Thymus (tissue), 11 donors: ENCODE data around the gene FMN2. TPM values are rescaled to one million over a fixed set of nuclear protein-coding genes. Genes with fewer than 3 reads are reported as not detected.

Experiments used
- DNase-seq, 9 donors: peaks; one replicate each; pipeline ENCODE4 v3.0.0-alpha.2; 2013; ENCODE audit warnings: low spot score in 9 of 9, low read depth in 6 of 9, missing footprints in 1 of 9
- H3K27ac ChIP-seq, 2 donors: one replicate each; pipeline ENCODE4 v1.5.1; 2013; ENCODE audit warnings: control low read depth in 1 of 2, low read depth in 1 of 2, low read length in 1 of 2, mild to moderate bottlenecking in 1 of 2, moderate library complexity in 1 of 2
- H3K27me3 ChIP-seq, 2 donors: one replicate each; pipeline ENCODE4 v1.5.1; 2013; ENCODE audit warnings: low read length in 1 of 2; ENCODE audit not compliant: control insufficient read depth in 2 of 2, insufficient read depth in 1 of 2
- H3K36me3 ChIP-seq, 2 donors: one replicate each; pipeline ENCODE4 v1.5.1; 2013; ENCODE audit warnings: low read length in 1 of 2, mild to moderate bottlenecking in 1 of 2, moderate library complexity in 1 of 2; ENCODE audit not compliant: control insufficient read depth in 2 of 2, insufficient read depth in 2 of 2
- H3K4me1 ChIP-seq, 2 donors: one replicate each; pipeline ENCODE4 v1.5.1; 2013; ENCODE audit warnings: low read length in 2 of 2; ENCODE audit not compliant: control insufficient read depth in 2 of 2, insufficient read depth in 2 of 2
- H3K4me3 ChIP-seq, 2 donors: one replicate each; pipeline ENCODE4 v1.5.1; 2013; ENCODE audit warnings: low read length in 2 of 2, control low read depth in 1 of 2, mild to moderate bottlenecking in 1 of 2
- H3K9me3 ChIP-seq, 2 donors: one replicate each; pipeline ENCODE4 v1.5.1; 2013; ENCODE audit warnings: low read length in 1 of 2, mild to moderate bottlenecking in 1 of 2; ENCODE audit not compliant: control insufficient read depth in 2 of 2, insufficient read depth in 1 of 2
- WGBS: extraction: QIAGEN DNeasy Blood & Tissue Kit; methylation state at CpG from one replicate; pipeline ENCODE4 v1.1.7; 2013; 5-methylcytosine and 5-hydroxymethylcytosine counted together
- polyA plus RNA-seq: library from polyadenylated mRNA; stranded (reverse); fragments of 200-250 nt; gene quantifications from one replicate; pipeline ENCODE4 v1.2.3, GENCODE V29; 2013
- total RNA-seq: library from RNA; stranded (reverse); fragments of 120-200 nt; gene quantifications from one replicate; pipeline ENCODE4 v1.2.4, GENCODE V29; 2013
- donor health status: healthy.

FMN2 gene
- total and polyA plus RNA-seq, 2 donors, result 0.14 to 0.24 TPM

GRCh38 chr1:240338837-240339236 lies 247.2 kb downstream of the FMN2 start:
- Histone ChIP-seq H3K27me3 (no peaks in the 10 kb centered on the region), H3K4me1 (no peaks in the 10 kb centered on the region), H3K27ac (no peak overlapping the region), H3K9me3 (no peaks in the 10 kb centered on the region), H3K36me3 (no peaks in the 10 kb centered on the region), H3K4me3 (no peak overlapping the region)
- 95% methylated on average over 9 of the region's 9 CpGs for WGBS
- no peak for DNase-seq

- Histone ChIP-seq H3K27me3 (no peaks in the 10 kb centered on the region), H3K4me3 (no peak overlapping the region), H3K27ac (no peak overlapping the region), H3K4me1 (no peaks in the 10 kb centered on the region), H3K36me3 (no peaks in the 10 kb centered on the region), H3K9me3 (no peaks in the 10 kb centered on the region)
- no peak for DNase-seq
- 88% methylated on average over 6 of the region's 6 CpGs for WGBS
Observed at GRCh38 chr1:240341365-240342250, 249.9 kb downstream of the FMN2 start.

- H3K4me1 ChIP-seq, result no peaks in the 10 kb centered on the region
- H3K27ac ChIP-seq, result no peak overlapping the region
- DNase-seq, result no peak
- 91% methylated on average over 3 of the region's 3 CpGs for WGBS
- H3K9me3 ChIP-seq, result no peaks in the 10 kb centered on the region
- no peak overlapping the region for H3K4me3 ChIP-seq
- H3K27me3 ChIP-seq, result no peaks in the 10 kb centered on the region
- H3K36me3 ChIP-seq, result no peaks in the 10 kb centered on the region
Observed at GRCh38 chr1:240342251-240342625, 250.6 kb downstream of the FMN2 start.

GRCh38 chr1:240343045-240343444 lies 251.4 kb downstream of the FMN2 start:
- Histone ChIP-seq H3K4me1 (no peaks in the 10 kb centered on the region), H3K27ac (no peak overlapping the region), H3K36me3 (no peaks in the 10 kb centered on the region), H3K27me3 (no peaks in the 10 kb centered on the region), H3K4me3 (no peak overlapping the region), H3K9me3 (no peaks in the 10 kb centered on the region)
- 68% methylated on average over 2 of the region's 2 CpGs for WGBS
- DNase-seq, result no peak

- Histone ChIP-seq H3K4me1 (no peaks in the 10 kb centered on the region), H3K9me3 (no peaks in the 10 kb centered on the region), H3K4me3 (no peak overlapping the region), H3K27ac (no peak overlapping the region), H3K36me3 (no peaks in the 10 kb centered on the region), H3K27me3 (no peaks in the 10 kb centered on the region)
- no peak for DNase-seq
Observed at GRCh38 chr1:240343966-240344365, 252.3 kb downstream of the FMN2 start.

- Histone ChIP-seq H3K4me1 (no peaks in the 10 kb centered on the region), H3K9me3 (no peaks in the 10 kb centered on the region), H3K27ac (no peak overlapping the region), H3K4me3 (no peak overlapping the region), H3K27me3 (no peaks in the 10 kb centered on the region), H3K36me3 (no peaks in the 10 kb centered on the region)
- no peak for DNase-seq
Observed at GRCh38 chr1:240344918-240345317, 253.2 kb downstream of the FMN2 start.

- DNase-seq, result no peak
- no peaks in the 10 kb centered on the region for H3K4me1 ChIP-seq
- H3K9me3 ChIP-seq, result no peaks in the 10 kb centered on the region
- no peaks in the 10 kb centered on the region for H3K27me3 ChIP-seq
- no peak overlapping the region for H3K4me3 ChIP-seq
- 97% methylated on average over 2 of the region's 2 CpGs for WGBS
- H3K36me3 ChIP-seq, result no peaks in the 10 kb centered on the region
- no peak overlapping the region for H3K27ac ChIP-seq
Observed at GRCh38 chr1:240349695-240350094, 258.0 kb downstream of the FMN2 start.

- no peaks in the 10 kb centered on the region for H3K27me3 ChIP-seq
- H3K4me1 ChIP-seq, result no peaks in the 10 kb centered on the region
- H3K4me3 ChIP-seq, result no peak overlapping the region
- DNase-seq, result no peak
- no peaks in the 10 kb centered on the region for H3K36me3 ChIP-seq
- no peaks in the 10 kb centered on the region for H3K9me3 ChIP-seq
- WGBS, result 86% methylated on average over 1 of the region's 1 CpG
- no peak overlapping the region for H3K27ac ChIP-seq
Observed at GRCh38 chr1:240350910-240351331, 259.2 kb downstream of the FMN2 start.

- H3K36me3 ChIP-seq, result no peaks in the 10 kb centered on the region
- no peaks in the 10 kb centered on the region for H3K9me3 ChIP-seq
- 91% methylated on average over 1 of the region's 1 CpG for WGBS
- H3K27me3 ChIP-seq, result no peaks in the 10 kb centered on the region
- no peak overlapping the region for H3K4me3 ChIP-seq
- no peak for DNase-seq
- no peaks in the 10 kb centered on the region for H3K4me1 ChIP-seq
- no peak overlapping the region for H3K27ac ChIP-seq
Observed at GRCh38 chr1:240351690-240352089, 260.0 kb downstream of the FMN2 start.
